NCI-H748 (cell line): Measurements from ENCODE around the gene AP5S1.
"Not testable (repeated sequence)": the region's sequence is repeated elsewhere in the genome, so short reads cannot be mapped to it uniquely, and the experiment has no call there.

Source experiments
- DNase-seq: peaks from one replicate; lab custom pipeline; 2025; ENCODE audit not compliant: unreplicated experiment; lab: John Stamatoyannopoulos, UW

The AP5S1 gene

DNA sequence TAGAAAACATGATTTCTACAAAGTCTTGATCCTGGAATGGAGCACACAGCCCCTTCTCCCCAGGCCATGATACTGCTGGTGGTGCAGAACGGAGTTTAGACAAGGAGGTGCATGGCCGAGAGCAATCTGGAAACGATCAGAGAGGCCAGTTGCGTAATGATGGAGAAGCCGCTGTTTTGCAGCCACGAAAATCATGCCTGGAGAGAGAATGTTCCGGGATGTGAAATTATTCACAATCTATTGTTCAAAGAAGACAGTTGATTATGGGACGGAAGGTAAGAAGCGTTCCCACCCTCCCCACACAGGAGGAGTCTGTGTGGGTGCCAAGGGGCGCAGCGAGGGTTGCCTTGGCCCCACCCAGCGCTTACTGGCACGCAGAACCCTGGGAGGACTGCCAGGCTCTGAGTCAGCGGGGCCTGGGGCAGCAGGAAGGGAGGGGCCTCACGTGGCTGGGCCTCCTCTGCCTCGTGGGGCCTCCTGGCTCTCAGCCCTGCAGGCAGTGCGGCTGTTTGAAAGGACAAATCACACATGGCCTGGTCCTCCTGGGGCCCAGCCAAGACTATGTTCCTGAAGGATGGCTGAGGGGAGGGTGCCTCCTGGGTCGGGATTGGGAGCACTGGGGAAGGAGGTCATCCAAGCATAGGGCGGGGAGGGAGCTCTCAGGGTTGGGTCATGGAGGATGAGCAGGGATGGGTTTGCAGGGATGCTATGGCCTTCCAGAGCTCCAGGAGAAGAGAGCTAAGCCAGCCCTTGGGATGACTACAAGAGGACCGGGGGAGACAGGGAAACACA is 8.7 kb upstream of the AP5S1 start:
- DNase-seq = peak; percentile 73

DNA sequence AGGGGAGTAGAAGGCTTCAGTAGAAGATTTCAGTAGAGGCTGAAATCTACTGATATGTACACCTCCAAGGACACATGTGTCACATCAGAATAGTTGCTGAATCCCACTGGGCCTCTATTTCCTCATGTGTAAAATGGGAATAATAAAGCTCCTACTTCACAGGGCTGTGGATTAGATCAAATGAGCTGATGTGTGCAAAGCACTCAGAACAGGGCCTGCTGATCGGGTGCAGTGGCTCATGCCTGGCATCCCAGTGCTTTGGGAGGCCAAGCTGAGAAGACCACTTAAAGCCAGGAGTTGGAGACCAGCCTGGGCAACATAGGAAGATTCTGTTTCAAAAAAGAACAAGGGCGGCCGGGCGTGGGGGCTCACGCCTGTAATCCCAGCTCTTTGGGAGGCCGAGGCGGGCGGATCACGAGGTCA is 8.1 kb upstream of the AP5S1 start:
- DNase-seq = no peak

DNA sequence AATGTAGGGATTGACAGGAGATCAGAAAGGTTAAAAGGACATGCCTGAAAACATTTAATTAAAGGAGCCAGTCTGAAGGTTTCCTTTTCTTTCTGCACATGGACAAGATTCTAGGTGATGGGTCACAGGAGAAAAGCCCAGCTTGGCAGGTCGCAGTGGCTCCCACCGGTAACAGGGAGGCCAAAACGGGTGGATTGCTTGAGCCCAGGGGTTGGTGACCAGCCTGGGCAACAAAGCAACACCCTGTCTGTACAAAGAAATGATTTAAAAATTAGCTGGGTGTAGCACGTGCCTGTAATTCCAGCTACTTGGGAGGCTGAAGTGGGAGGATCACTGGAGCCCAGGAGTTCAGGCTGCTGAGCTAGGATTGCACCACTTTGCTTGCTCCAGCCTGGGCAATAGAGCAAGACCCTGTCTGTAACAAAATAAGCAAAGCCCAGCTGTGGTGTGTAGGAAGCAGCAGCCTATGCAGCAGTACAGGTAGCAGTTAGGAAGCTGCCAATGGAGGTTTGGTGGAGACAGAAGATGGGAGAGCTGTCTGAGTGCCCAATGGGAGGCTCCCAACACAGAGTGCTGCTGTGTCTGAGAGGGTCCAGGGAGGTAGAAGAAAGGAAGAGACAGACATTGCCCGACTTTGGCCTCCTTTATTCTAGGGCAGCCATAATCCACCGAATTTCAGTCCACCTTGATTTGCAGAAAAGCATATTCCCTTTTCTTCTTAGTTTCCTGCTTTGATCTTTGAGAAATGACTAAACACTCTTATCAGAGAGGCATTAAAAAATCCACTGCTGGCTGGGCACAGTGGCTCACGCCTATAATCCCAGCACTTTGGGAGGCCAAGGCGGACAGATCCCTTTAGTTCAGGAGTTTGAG is 7.1 kb upstream of the AP5S1 start:
- DNase-seq = no peak

- DNase-seq = no peak
These were observed 6.3 kb upstream of the AP5S1 start for GRCh38 chr20:3813848-3814581.

DNA sequence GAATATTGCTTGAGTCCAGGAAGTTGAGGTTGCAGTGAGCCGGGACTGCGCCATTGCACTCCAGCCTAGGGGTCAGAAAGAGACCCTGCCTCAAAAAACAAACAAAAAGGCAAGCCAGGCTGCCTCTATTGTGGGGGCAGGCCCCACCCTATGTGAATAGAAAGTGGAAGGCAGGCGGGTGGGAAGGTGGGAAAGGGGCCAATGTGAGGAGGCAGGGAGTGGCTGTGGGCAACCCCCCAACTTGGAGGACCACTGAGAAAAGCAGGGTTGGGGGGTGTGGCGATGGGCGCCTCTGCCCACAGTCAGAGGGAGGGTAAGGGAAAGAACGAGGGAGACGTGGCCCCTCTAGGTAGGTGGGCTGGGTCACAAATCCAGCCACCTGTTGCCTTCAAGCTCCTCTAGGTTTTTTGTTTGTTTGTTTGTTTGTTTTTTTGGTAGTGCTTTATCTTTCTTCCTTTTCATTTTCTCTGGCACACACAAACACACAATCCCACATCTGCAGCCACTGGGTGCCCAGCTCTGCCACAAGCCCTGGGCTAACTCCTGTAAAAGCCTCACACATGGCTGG is 5.3 kb upstream of the AP5S1 start:
- DNase-seq = no peak

GRCh38 chr20:3815703-3816315 is 4.5 kb upstream of the AP5S1 start:
- no peak for DNase-seq

- DNase-seq = peak; percentile 86
These were observed 1.9 kb upstream of the AP5S1 start for GRCh38 chr20:3818155-3819151.

GRCh38 chr20:3819411-3820047 is 818 bp upstream of the AP5S1 start:
- no peak for DNase-seq

GRCh38 chr20:3820901-3821727 is 767 bp downstream of the AP5S1 start:
- no peak for DNase-seq

DNA sequence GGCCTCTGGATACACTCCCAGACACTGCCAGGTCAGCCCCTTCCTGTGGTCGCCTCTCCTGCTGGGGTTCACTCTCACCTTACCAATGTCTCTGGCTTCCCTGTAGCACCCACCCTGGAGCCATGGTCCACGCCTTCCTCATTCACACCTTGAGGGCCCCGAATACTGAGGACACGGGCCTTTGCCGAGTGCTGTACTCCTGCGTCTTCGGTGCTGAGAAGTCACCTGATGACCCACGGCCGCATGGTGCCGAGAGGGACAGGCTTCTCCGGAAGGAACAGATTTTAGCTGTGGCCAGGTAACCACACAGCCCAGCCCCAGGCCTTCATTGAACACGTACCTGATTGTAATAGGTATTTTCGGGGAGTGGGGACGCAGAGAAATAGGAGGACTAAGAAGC is 1.6 kb downstream of the AP5S1 start:
- DNase-seq = no peak

- no peak for DNase-seq
These were observed 3.5 kb downstream of the AP5S1 start for GRCh38 chr20:3823881-3824280.

GRCh38 chr20:3825526-3825925 is 5.2 kb downstream of the AP5S1 start:
- DNase-seq = no peak

DNA sequence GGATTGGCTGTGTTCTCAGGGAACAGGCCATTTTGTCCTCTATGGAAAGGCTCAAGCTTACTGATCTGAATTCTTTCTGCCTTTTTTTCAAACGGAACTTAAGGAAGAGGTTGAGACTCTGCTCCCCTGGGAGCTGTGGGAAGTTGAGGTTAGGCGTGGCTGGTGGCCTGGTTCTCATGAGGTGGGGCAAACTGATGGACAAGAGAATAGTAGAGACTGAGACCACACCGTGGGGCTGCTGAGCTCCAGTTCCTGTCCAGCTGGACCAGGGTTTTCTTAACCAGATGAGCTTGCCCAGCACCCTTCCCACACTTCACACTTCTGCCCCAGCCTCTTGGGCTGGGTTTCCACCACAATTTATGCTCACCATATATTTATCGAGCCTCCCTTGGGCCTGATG is 6.1 kb downstream of the AP5S1 start:
- DNase-seq = no peak

- DNase-seq = no peak
These were observed 8.5 kb downstream of the AP5S1 start for GRCh38 chr20:3828798-3829197.

DNA sequence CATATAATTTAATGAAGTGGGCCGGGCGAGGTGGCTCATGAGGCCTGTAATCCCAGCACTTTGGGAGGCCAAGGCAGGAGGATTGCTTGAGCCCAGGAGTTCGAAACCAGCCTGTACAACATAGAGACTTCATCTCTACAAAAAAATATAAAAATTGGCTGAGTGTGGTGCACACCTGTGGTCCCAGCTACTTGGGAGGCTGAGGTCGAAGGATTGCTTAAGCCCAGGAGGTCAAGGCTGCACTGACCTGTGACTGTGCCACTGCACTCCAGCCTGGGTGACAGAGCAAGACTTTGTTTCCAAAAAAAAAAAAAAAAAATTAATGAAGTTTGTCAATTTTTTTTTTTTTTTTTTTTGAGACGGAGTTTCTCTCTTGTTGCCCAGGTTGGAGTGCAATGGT is 9.5 kb downstream of the AP5S1 start:
- DNase-seq = not testable (repeated sequence)

DNA sequence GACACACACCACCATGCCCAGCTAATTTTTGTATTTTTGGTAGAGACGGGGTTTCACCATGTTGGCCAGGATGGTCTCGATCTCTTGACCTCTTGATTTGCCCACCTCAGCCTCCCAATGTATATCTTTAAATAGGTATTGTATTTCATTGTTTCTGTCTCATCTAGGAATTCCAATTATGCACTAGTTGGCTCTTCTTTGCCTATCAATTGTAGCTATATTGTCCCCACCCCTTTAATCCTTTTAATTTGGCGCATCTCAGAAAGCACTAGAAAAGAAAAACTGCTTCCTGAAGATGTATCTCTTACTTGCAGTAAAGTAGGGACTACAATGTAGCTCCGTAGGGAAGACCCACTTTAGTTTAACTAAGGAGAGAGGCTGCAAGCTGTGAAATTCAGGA is 15.8 kb downstream of the AP5S1 start:
- no peak for DNase-seq

DNA sequence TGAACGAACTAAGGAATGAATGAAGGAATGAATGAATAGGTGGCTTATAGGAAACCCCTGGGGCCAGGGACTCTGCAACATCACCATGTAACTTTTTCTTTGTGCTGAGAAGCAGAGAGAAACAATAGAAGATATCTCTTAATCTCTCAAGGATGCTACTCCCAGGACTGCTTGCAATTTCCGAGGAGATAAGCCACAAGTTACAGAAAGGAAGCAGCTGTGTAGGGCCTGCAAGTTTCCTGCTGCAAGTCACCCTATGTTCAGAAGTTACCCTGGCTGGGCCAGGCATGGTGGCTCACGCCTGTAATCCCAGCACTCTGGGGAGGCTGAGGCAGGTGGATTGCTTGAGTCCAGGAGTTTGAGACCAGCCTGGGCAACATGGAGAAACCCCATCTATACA is 19.0 kb downstream of the AP5S1 start:
- DNase-seq = no peak

DNA sequence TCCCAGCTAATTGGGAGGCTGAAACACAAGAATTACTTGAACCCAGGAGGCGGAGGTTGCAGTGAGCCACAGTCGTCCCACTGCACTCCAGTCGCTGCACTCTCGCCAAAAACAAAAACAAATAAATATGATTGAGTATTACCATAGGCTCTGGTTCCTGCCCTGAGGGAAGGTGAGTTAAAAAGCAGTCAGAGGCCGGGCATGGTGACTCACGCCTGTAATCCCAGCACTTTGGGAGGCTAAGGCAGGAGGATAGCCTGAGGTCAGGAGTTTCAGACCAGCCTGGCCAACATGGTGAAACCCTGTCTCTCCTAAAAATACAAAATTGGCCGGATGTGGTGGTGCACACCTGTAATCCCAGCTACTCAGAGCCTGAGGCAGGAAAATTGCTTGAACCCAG is 19.9 kb downstream of the AP5S1 start:
- DNase-seq = not testable (repeated sequence)
